ENCODE results near the gene STRN. TPM values are rescaled to one million over a fixed set of nuclear protein-coding genes. Genes with fewer than 3 reads are reported as not detected.

STRN gene
- total and polyA plus RNA-seq, 2 of the 13 experiments (the other 11 are each of a cell fraction or from before 2014, with no cell fraction given) = 10.4 to 19.3 TPM

Small RNA genes lying within 50 kb of the gene (small RNA-seq; reads per million reads assigned to genes)
- gene RNU6-577P (ENCODE audit: insufficient read depth in 2 of 3, insufficient read length in 3 of 3, low read depth in 2 of 3, low replicate concordance in 1 of 3) = 0 reads per million in 3 experiments

Other genes starting within 250 kb of the STRN start
- gene HEATR5B, start 117.8 kb upstream of the STRN start, total RNA-seq (2016; rRNA removed; fragmentation: Illumina TruSeq; extraction: Trizol) = 16.3 and 17.6 TPM in 2 replicates
- 11.1 and 12.7 TPM in 2 replicates for gene HEATR5B, start 117.8 kb upstream of the STRN start, polyA plus RNA-seq (2011; rRNA removed)
- gene GPATCH11, start 118.0 kb upstream of the STRN start, total RNA-seq (2016; rRNA removed; fragmentation: Illumina TruSeq; extraction: Trizol) = 8.7 and 13.3 TPM in 2 replicates
- 3.0 and 3.8 TPM in 2 replicates for gene GPATCH11, start 118.0 kb upstream of the STRN start, polyA plus RNA-seq (2011; rRNA removed)
- gene EIF2AK2, start 190.4 kb upstream of the STRN start, total RNA-seq (2016; rRNA removed; fragmentation: Illumina TruSeq; extraction: Trizol) = 26.1 and 42.8 TPM in 2 replicates
- gene EIF2AK2, start 190.4 kb upstream of the STRN start, polyA plus RNA-seq (2011; rRNA removed) = 9.1 and 10.2 TPM in 2 replicates
- not detected in 2 replicates for gene SULT6B1, start 222.1 kb upstream of the STRN start, total RNA-seq (2016; rRNA removed; fragmentation: Illumina TruSeq; extraction: Trizol)
- gene SULT6B1, start 222.1 kb upstream of the STRN start, polyA plus RNA-seq (2011; rRNA removed) = not detected in 2 replicates
- 18.6 and 25.6 TPM in 2 replicates for gene CEBPZOS, start 230.0 kb upstream of the STRN start, total RNA-seq (2016; rRNA removed; fragmentation: Illumina TruSeq; extraction: Trizol)
- gene CEBPZOS, start 230.0 kb upstream of the STRN start, polyA plus RNA-seq (2011; rRNA removed) = 39.3 and 44.7 TPM in 2 replicates